MG63 (cell line): ENCODE data around the gene NCBP3. TPM values are rescaled to one million over a fixed set of nuclear protein-coding genes. Genes with fewer than 3 reads are reported as not detected.
"Not testable (repeated sequence)": the region's sequence is repeated elsewhere in the genome, so short reads cannot be mapped to it uniquely, and the experiment has no call there.

ENCODE experiments used
- DNase-seq: peaks from one replicate; pipeline ENCODE4 v3.0.0-alpha.2; 2020
- H3K27me3 ChIP-seq: fragments of 250-450 bp; sonication (Bioruptor Pico); 2 replicates; pipeline ENCODE4 v1.5.1; 2020; ENCODE audit warnings: mild to moderate bottlenecking, moderate library complexity
- H3K36me3 ChIP-seq: fragments of 250-450 bp; sonication (Bioruptor Pico); 2 replicates; pipeline ENCODE4 v1.5.1; 2020; ENCODE audit warnings: mild to moderate bottlenecking, moderate library complexity
- H3K4me3 ChIP-seq: fragments of 250-450 bp; sonication (Bioruptor Pico); 2 replicates; pipeline ENCODE4 v1.5.1; 2020; ENCODE audit warnings: mild to moderate bottlenecking, moderate library complexity
- H3K9me3 ChIP-seq: fragments of 250-450 bp; sonication (Bioruptor Pico); 2 replicates; pipeline ENCODE4 v1.5.1; 2020; ENCODE audit warnings: mild to moderate bottlenecking, moderate library complexity
- total RNA-seq: library from RNA; depleted of rRNA; stranded (reverse); fragments of >200 nt; shearing (Covaris generic); gene quantifications from 2 replicates; pipeline ENCODE4 v1.2.3, GENCODE V29; 2014; ENCODE audit warnings: low replicate concordance

The NCBP3 gene
- total RNA-seq, 1 experiment from 2014 or later: 6.6 TPM

- no peak for DNase-seq
Measured at GRCh38 chr17:3861761-3862681, 16.0 kb upstream of the NCBP3 start.

GRCh38 chr17:3860939-3861700 is 15.1 kb upstream of the NCBP3 start:
- no peaks in the 10 kb centered on the region for H3K9me3 ChIP-seq
- no peak overlapping the region for H3K4me3 ChIP-seq
- no peaks in the 10 kb centered on the region for H3K27me3 ChIP-seq
- no peaks in the 10 kb centered on the region for H3K36me3 ChIP-seq
- DNase-seq: no peak

More at GRCh38 chr17:3861761-3862681, 16.0 kb upstream of the NCBP3 start:
- Histone ChIP-seq H3K36me3 (no peaks in the 10 kb centered on the region), H3K9me3 (no peaks in the 10 kb centered on the region), H3K4me3 (no peak overlapping the region), H3K27me3 (no peaks in the 10 kb centered on the region)

GRCh38 chr17:3859940-3860339 is 13.9 kb upstream of the NCBP3 start:
- H3K9me3 ChIP-seq: no peaks in the 10 kb centered on the region
- H3K4me3 ChIP-seq: no peak overlapping the region
- DNase-seq: no peak
- no peaks in the 10 kb centered on the region for H3K27me3 ChIP-seq
- no peaks in the 10 kb centered on the region for H3K36me3 ChIP-seq

- Histone ChIP-seq H3K36me3 (no peaks in the 10 kb centered on the region), H3K4me3 (no peak overlapping the region), H3K27me3 (no peaks in the 10 kb centered on the region), H3K9me3 (no peaks in the 10 kb centered on the region)
- DNase-seq: no peak
Measured at GRCh38 chr17:3857261-3858105, 11.4 kb upstream of the NCBP3 start.

- H3K4me3 ChIP-seq, DNase-seq: not testable (repeated sequence)
Measured at GRCh38 chr17:3854204-3854603, 8.2 kb upstream of the NCBP3 start.

GRCh38 chr17:3852561-3852960 is 6.5 kb upstream of the NCBP3 start:
- Histone ChIP-seq H3K9me3 (no peaks in the 10 kb centered on the region), H3K36me3 (no peaks in the 10 kb centered on the region), H3K4me3 (no peak overlapping the region), H3K27me3 (no peaks in the 10 kb centered on the region)
- DNase-seq: no peak

More at GRCh38 chr17:3854204-3854603, 8.2 kb upstream of the NCBP3 start:
- H3K27me3 ChIP-seq, H3K9me3 ChIP-seq, H3K36me3 ChIP-seq: not testable (repeated sequence)

- Histone ChIP-seq H3K36me3 (no peaks in the 10 kb centered on the region), H3K4me3 (no peak overlapping the region), H3K9me3 (no peaks in the 10 kb centered on the region), H3K27me3 (no peaks in the 10 kb centered on the region)
- DNase-seq: no peak
Measured at GRCh38 chr17:3851461-3852100, 5.5 kb upstream of the NCBP3 start.

- no peak overlapping the region for H3K4me3 ChIP-seq
- H3K36me3 ChIP-seq: peaks cover 6% of the 10 kb centered on the region; the same call in 1 of the 2 replicates
- H3K9me3 ChIP-seq: no peaks in the 10 kb centered on the region
- DNase-seq: no peak
- no peaks in the 10 kb centered on the region for H3K27me3 ChIP-seq
Measured at GRCh38 chr17:3848229-3848835, 2.3 kb upstream of the NCBP3 start.

GRCh38 chr17:3847165-3847670 is 1.2 kb upstream of the NCBP3 start:
- Histone ChIP-seq H3K27me3 (no peaks in the 10 kb centered on the region), H3K9me3 (no peaks in the 10 kb centered on the region), H3K4me3 (no peak overlapping the region), H3K36me3 (peaks cover 12% of the 10 kb centered on the region; the same call in 1 of the 2 replicates)
- no peak for DNase-seq

GRCh38 chr17:3846437-3847164 is 555 bp upstream of the NCBP3 start:
- no peaks in the 10 kb centered on the region for H3K27me3 ChIP-seq
- no peak for DNase-seq
- peak overlapping the region; percentile 60; the same call in 1 of the 2 replicates for H3K4me3 ChIP-seq
- H3K9me3 ChIP-seq: no peaks in the 10 kb centered on the region
- H3K36me3 ChIP-seq: peaks cover 12% of the 10 kb centered on the region; the same call in 1 of the 2 replicates

GRCh38 chr17:3845291-3845620 is 790 bp downstream of the NCBP3 start:
- H3K27me3 ChIP-seq: no peaks in the 10 kb centered on the region

GRCh38 chr17:3844556-3844955 is 1.5 kb downstream of the NCBP3 start:
- H3K36me3 ChIP-seq: peaks cover 15% of the 10 kb centered on the region
- not testable (repeated sequence) for DNase-seq, H3K27me3 ChIP-seq, H3K4me3 ChIP-seq, H3K9me3 ChIP-seq

More at GRCh38 chr17:3845291-3845620, 790 bp downstream of the NCBP3 start:
- Histone ChIP-seq H3K4me3 (peak overlapping the region; percentile 60), H3K9me3 (no peaks in the 10 kb centered on the region), H3K36me3 (peaks cover 12% of the 10 kb centered on the region; the same call in 1 of the 2 replicates)
- DNase-seq: no peak

- Histone ChIP-seq H3K4me3 (no peak overlapping the region), H3K9me3 (no peaks in the 10 kb centered on the region)
- no peak for DNase-seq
Measured at GRCh38 chr17:3843935-3844516, 2.0 kb downstream of the NCBP3 start.

GRCh38 chr17:3838206-3838605 is 7.8 kb downstream of the NCBP3 start:
- Histone ChIP-seq H3K27me3 (no peaks in the 10 kb centered on the region), H3K9me3 (no peaks in the 10 kb centered on the region), H3K36me3 (peaks cover 10% of the 10 kb centered on the region), H3K4me3 (no peak overlapping the region)
- DNase-seq: no peak

More at GRCh38 chr17:3843935-3844516, 2.0 kb downstream of the NCBP3 start:
- Histone ChIP-seq H3K36me3 (peaks cover 15% of the 10 kb centered on the region), H3K27me3 (no peaks in the 10 kb centered on the region)

- no peak for DNase-seq
- no peaks in the 10 kb centered on the region for H3K9me3 ChIP-seq
- H3K4me3 ChIP-seq: no peak overlapping the region
- H3K36me3 ChIP-seq: peaks cover 4% of the 10 kb centered on the region
- no peaks in the 10 kb centered on the region for H3K27me3 ChIP-seq
Measured at GRCh38 chr17:3836551-3836950, 9.5 kb downstream of the NCBP3 start.
